DOHH2 (cell line): ENCODE measurements around the gene PEMT.

Experiments
- H3F3A ChIP-seq: fragments of 200-600 bp; sonication (generic), shearing (Covaris generic); 2 replicates; pipeline ENCODE4 v1.6.0; 2016; ENCODE audit warnings: antibody characterized with exemption, mild to moderate bottlenecking; ENCODE audit not compliant: control insufficient read depth, insufficient read depth
- H3K27ac ChIP-seq: fragments of 200-600 bp; sonication (generic); 2 replicates; pipeline ENCODE4 v1.5.1; 2014; ENCODE audit warnings: low read depth, mild to moderate bottlenecking, low read length, moderate library complexity
- H3K27me3 ChIP-seq: fragments of 200-600 bp; sonication (generic); 2 replicates; pipeline ENCODE4 v1.6.1; 2014; ENCODE audit warnings: mild to moderate bottlenecking, low read length, mixed read lengths; ENCODE audit not compliant: control insufficient read depth
- H3K36me3 ChIP-seq: fragments of 200-600 bp; sonication (generic); 2 replicates; pipeline ENCODE4 v1.6.1; 2014; ENCODE audit warnings: mild to moderate bottlenecking, low read length, moderate library complexity, mixed read lengths; ENCODE audit not compliant: control insufficient read depth
- H3K4me1 ChIP-seq: fragments of 200-600 bp; sonication (generic); 2 replicates; pipeline ENCODE4 v1.6.1; 2014; ENCODE audit warnings: mild to moderate bottlenecking, low read length, mixed read lengths; ENCODE audit not compliant: control insufficient read depth
- H3K4me2 ChIP-seq: fragments of 200-600 bp; sonication (generic); 2 replicates; pipeline ENCODE4 v1.6.0; 2014; ENCODE audit warnings: mild to moderate bottlenecking, low read length, moderate library complexity
- H3K4me3 ChIP-seq: fragments of 200-600 bp; sonication (generic); 2 replicates; pipeline ENCODE4 v1.5.1; 2014; ENCODE audit warnings: mild to moderate bottlenecking, low read length, mixed read lengths
- H3K79me2 ChIP-seq: fragments of 200-600 bp; sonication (generic); 2 replicates; pipeline ENCODE4 v1.6.1; 2014; ENCODE audit warnings: mild to moderate bottlenecking, low read length, mixed read lengths; ENCODE audit not compliant: control insufficient read depth
- H3K9me2 ChIP-seq: fragments of 200-600 bp; sonication (generic); replicated peaks from 2 replicates; pipeline ENCODE4 v1.6.1; 2014; ENCODE audit warnings: mild to moderate bottlenecking, low read length, mixed read lengths; ENCODE audit not compliant: control insufficient read depth
- H3K9me3 ChIP-seq: fragments of 200-600 bp; sonication (generic); 2 replicates; pipeline ENCODE4 v1.6.1; 2014; ENCODE audit warnings: antibody characterized with exemption, low read length, mixed read lengths; ENCODE audit not compliant: control insufficient read depth, insufficient read depth
- H4K20me1 ChIP-seq: fragments of 200-600 bp; sonication (generic); 2 replicates; pipeline ENCODE4 v1.6.0; 2014; ENCODE audit warnings: low read depth, mild to moderate bottlenecking, antibody characterized with exemption, low read length, moderate library complexity; ENCODE audit not compliant: control insufficient read depth, insufficient read depth
- EZH2phosphoT487 ChIP-seq: fragments of 200-600 bp; sonication (generic); IDR thresholded peaks from 2 replicates; pipeline ENCODE4 v1.6.1; 2017; ENCODE audit warnings: borderline replicate concordance, mild to moderate bottlenecking, antibody characterized with exemption, low read length, moderate library complexity, mixed read lengths
- TF ChIP-seq, protein P1 (sequence below): fragments of 200-600 bp; sonication (generic); IDR thresholded peaks from one replicate; pipeline ENCODE4 v1.5.1; 2014; ENCODE audit warnings: antibody characterized with exemption, mild to moderate bottlenecking, low read depth, low read length; ENCODE audit not compliant: poor library complexity, severe bottlenecking

The PEMT gene

GRCh38 chr17:17542906-17543635 is 48.4 kb downstream of the PEMT start:
- Histone ChIP-seq H3K4me2 (no peak overlapping the region), H4K20me1 (no peaks in the 10 kb centered on the region; the same call in 1 of the 2 replicates), H3K27ac (no peak overlapping the region)

GRCh38 chr17:17541640-17542001 is 49.9 kb downstream of the PEMT start:
- no peaks in the 10 kb centered on the region for H3K36me3 ChIP-seq
- H3K9me2 ChIP-seq = no peaks in the 10 kb centered on the region
- H3K9me3 ChIP-seq = no peaks in the 10 kb centered on the region
- H3K27ac ChIP-seq = no peak overlapping the region
- TF ChIP-seq, protein P1, sequence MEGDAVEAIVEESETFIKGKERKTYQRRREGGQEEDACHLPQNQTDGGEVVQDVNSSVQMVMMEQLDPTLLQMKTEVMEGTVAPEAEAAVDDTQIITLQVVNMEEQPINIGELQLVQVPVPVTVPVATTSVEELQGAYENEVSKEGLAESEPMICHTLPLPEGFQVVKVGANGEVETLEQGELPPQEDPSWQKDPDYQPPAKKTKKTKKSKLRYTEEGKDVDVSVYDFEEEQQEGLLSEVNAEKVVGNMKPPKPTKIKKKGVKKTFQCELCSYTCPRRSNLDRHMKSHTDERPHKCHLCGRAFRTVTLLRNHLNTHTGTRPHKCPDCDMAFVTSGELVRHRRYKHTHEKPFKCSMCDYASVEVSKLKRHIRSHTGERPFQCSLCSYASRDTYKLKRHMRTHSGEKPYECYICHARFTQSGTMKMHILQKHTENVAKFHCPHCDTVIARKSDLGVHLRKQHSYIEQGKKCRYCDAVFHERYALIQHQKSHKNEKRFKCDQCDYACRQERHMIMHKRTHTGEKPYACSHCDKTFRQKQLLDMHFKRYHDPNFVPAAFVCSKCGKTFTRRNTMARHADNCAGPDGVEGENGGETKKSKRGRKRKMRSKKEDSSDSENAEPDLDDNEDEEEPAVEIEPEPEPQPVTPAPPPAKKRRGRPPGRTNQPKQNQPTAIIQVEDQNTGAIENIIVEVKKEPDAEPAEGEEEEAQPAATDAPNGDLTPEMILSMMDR = no peak
- no peak for TF ChIP-seq EZH2phosphoT487
- H3K27me3 ChIP-seq = no peaks in the 10 kb centered on the region
- H4K20me1 ChIP-seq = no peaks in the 10 kb centered on the region; the same call in 1 of the 2 replicates
- no peaks in the 10 kb centered on the region for H3K4me1 ChIP-seq
- H3K4me3 ChIP-seq = no peak overlapping the region
- H3K79me2 ChIP-seq = no peaks in the 10 kb centered on the region
- H3K4me2 ChIP-seq = no peak overlapping the region
- H3F3A ChIP-seq = no peaks in the 10 kb centered on the region

More at GRCh38 chr17:17542906-17543635, 48.4 kb downstream of the PEMT start:
- Histone ChIP-seq H3F3A (no peaks in the 10 kb centered on the region), H3K4me3 (no peak overlapping the region), H3K27me3 (no peaks in the 10 kb centered on the region), H3K9me3 (no peaks in the 10 kb centered on the region), H3K4me1 (no peaks in the 10 kb centered on the region), H3K36me3 (no peaks in the 10 kb centered on the region), H3K9me2 (no peaks in the 10 kb centered on the region), H3K79me2 (no peaks in the 10 kb centered on the region)
- TF ChIP-seq, protein P1 = no peak
- TF ChIP-seq EZH2phosphoT487 = no peak

DNA sequence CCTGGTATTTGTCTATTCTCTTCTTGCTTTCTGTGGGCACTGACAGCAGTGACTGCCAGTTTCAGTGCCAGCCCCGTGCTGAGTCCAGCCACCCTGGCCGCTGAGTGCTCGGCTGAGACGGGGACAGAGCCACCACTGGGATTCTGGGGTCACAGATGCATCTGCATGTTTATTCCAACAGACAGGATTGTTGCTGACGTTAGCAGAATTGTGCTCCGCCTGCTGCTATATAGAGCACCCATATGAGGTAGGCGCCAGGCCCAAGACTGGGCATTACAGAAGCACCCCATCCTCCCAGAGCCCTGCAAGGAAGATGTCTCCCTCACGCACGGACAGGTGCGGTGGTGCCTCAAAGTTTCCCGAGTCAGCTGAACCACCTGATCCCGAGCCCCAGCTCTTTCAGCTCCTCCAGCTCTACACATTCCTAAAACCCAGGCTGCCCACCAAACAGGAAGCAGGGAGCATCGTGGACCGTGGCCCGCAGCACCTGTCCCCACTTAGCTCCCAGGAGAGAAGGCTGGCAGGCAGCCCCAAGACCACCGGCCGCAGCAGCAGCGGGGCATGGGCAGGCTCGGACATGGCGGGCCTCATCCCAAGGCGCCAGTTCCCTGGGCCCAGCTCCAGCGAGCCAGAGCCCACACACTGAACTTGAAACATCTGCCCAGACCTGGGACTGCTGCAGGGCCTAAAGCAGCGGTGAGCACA is 50.4 kb downstream of the PEMT start:
- H4K20me1 ChIP-seq = no peaks in the 10 kb centered on the region; the same call in 1 of the 2 replicates
- H3K27me3 ChIP-seq = no peaks in the 10 kb centered on the region
- H3K4me3 ChIP-seq = no peak overlapping the region
- H3K27ac ChIP-seq = no peak overlapping the region
- H3K4me2 ChIP-seq = no peak overlapping the region
- H3K36me3 ChIP-seq = no peaks in the 10 kb centered on the region
- H3K4me1 ChIP-seq = no peaks in the 10 kb centered on the region
- no peaks in the 10 kb centered on the region for H3K9me2 ChIP-seq
- no peaks in the 10 kb centered on the region for H3F3A ChIP-seq
- TF ChIP-seq EZH2phosphoT487 = no peak
- TF ChIP-seq, protein P1 = no peak
- H3K79me2 ChIP-seq = no peaks in the 10 kb centered on the region
- H3K9me3 ChIP-seq = no peaks in the 10 kb centered on the region
